Ureter (tissue), 1 donor: Measurements from ENCODE around the gene RAB3A. TPM values are rescaled to one million over a fixed set of nuclear protein-coding genes. Genes with fewer than 3 reads are reported as not detected.
A peak's percentile ranks its signal among the peaks of the same experiment; 100 is the strongest.
"Not testable (repeated sequence)": the region's sequence is repeated elsewhere in the genome, so short reads cannot be mapped to it uniquely, and the experiment has no call there.

Source experiments
- DNase-seq: peaks from one replicate; pipeline ENCODE4 v3.0.0-alpha.2; 2020; ENCODE audit warnings: low spot score
- total RNA-seq: library from RNA; stranded (reverse); gene quantifications from one replicate; pipeline ENCODE4 v1.2.4, GENCODE V29; 2023
- donor health status: DM: yes; HTN: yes; CAD: no.

Gene RAB3A
- total RNA-seq, 1 donor from 2014 or later = 6.1 TPM

DNA sequence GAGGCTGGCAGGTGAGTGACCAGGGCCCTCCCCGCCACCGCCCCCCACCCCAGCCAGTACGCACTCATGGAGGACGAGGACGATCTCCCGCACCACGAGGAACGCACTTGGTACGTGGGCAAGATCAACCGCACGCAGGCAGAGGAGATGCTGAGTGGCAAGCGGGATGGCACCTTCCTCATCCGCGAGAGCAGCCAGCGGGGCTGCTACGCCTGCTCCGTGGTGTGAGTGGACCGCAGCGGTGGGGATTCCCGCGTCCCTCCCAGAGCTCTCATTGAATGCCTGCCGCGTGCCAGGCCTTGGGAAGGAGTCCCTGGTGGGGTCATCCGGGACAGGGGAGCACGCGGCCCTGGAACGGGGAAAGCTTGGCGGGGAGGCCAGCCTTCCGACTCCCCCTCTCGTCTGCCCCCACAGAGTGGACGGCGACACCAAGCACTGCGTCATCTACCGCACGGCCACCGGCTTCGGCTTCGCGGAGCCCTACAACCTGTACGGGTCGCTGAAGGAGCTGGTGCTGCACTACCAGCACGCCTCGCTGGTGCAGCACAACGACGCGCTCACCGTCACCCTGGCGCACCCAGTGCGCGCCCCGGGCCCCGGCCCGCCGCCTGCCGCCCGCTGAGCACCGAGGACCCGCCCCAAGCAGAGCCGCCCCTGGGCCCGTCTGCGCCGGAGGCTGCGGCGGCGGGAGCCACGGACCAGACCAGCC lies 35.0 kb downstream of the RAB3A start:
- DNase-seq = no peak

- DNase-seq = no peak
Measured at GRCh38 chr19:18167975-18168645, 35.7 kb downstream of the RAB3A start.

GRCh38 chr19:18167011-18167410 lies 36.8 kb downstream of the RAB3A start:
- no peak for DNase-seq

DNA sequence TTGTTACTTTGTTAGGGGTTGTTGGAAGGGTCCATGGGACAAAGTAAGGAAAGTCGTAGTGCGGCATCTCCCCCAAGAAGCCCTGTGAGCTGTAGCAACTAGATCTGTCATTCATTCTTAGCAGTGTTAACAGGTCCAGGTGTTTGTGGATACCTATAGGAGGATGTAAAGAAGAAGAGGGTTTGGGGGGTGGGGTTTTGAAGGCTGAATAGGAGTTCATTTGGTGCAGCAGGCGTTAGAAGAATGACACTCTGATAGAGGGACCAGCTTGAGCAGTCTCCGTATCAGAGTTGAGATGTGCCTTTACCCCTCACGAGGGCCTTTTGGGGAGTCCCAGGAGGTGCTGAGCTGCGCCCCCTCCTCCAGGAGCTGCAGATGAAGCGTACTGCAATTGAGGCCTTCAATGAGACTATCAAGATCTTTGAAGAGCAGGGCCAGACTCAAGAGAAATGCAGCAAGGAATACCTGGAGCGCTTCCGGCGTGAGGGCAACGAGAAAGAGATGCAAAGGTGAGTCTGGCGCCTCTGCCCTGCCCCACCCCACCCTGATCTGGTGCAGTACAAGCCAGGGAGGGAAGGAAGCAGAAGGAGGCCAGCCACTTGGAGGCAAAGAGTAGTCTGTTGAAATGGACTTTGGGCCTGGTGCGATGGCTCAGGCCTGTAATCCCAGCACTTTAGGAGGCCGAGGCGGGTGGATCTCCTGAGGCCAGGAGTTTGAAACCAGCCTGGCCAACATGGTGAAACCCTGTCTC lies 37.9 kb downstream of the RAB3A start:
- no peak for DNase-seq

GRCh38 chr19:18164072-18164471 lies 39.8 kb downstream of the RAB3A start:
- no peak for DNase-seq

DNA sequence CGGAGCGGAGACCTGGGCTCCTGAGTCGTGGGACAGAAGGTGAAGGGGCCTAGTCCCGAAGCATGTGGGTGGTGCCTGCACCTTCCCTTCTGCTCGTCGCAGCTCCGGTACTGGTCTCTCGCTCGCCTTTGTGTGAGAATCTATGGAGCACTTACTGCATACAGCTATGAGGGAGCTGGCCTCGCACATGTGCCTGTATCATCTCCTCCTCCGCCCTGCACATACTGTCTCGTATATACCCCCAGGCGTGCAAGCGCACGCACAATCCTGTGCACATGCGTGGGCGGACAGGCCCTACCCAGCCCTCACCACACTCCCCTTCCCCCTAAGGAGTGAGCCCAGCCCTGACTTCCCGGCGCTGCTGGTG lies 42.2 kb downstream of the RAB3A start:
- DNase-seq = no peak

DNA sequence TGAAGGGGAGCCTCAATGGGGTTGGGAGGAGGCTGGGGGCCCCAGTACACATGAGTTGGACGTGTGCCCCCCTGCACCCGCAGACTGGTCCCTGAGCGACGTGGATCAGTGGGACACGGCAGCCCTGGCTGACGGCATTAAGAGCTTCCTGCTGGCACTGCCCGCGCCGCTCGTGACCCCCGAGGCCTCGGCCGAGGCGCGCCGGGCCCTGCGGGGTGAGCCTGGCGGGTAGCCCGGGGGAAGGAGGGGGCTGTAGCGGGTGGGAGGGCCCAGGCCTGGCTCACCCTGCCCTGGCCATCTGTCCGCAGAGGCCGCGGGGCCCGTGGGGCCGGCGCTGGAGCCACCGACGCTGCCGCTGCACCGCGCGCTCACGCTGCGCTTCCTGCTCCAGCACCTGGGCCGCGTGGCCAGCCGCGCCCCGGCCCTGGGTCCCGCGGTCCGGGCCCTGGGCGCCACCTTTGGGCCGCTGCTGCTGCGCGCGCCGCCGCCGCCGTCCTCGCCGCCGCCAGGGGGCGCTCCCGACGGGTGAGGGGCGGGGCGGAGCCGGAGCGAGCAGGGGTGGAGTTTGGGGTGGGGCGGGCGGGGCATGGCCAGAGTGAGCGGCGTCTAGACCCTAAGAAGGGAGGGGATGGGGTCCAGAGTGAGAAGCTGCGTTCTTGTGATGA lies 42.7 kb downstream of the RAB3A start:
- DNase-seq = no peak

GRCh38 chr19:18160493-18160970 lies 43.3 kb downstream of the RAB3A start:
- no peak for DNase-seq

GRCh38 chr19:18159810-18160209 lies 44.0 kb downstream of the RAB3A start:
- no peak for DNase-seq

DNA sequence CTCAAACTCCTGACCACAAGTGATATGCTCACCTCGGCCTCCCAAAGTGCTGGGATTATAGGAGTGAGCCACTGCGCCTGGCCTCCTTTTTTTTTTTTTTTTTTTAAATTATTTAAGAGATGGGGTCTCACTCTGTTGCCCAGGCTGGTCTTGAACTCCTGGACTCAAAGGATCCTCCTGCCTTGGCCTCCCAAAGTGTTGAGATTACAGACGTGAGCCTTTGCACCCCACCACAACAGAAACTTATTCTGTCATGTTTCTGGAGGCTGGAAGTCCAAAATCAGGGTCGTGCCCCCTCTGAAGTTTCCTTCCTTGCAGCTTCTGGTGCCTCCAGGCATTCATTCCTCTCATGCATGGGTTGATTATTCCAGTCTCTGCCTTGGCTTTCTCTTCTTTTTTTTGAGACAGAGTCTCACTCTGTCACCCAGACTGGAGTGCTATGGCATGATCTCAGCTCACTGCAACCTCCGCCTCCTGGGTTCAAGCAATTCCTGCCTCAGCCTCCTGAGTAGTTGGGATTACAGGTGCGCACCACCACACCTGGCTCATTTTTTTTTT lies 44.7 kb downstream of the RAB3A start:
- DNase-seq = not testable (repeated sequence)

- DNase-seq = no peak
Measured at GRCh38 chr19:18158467-18158866, 45.4 kb downstream of the RAB3A start.

- no peak for DNase-seq
Measured at GRCh38 chr19:18157465-18158063, 46.3 kb downstream of the RAB3A start.

DNA sequence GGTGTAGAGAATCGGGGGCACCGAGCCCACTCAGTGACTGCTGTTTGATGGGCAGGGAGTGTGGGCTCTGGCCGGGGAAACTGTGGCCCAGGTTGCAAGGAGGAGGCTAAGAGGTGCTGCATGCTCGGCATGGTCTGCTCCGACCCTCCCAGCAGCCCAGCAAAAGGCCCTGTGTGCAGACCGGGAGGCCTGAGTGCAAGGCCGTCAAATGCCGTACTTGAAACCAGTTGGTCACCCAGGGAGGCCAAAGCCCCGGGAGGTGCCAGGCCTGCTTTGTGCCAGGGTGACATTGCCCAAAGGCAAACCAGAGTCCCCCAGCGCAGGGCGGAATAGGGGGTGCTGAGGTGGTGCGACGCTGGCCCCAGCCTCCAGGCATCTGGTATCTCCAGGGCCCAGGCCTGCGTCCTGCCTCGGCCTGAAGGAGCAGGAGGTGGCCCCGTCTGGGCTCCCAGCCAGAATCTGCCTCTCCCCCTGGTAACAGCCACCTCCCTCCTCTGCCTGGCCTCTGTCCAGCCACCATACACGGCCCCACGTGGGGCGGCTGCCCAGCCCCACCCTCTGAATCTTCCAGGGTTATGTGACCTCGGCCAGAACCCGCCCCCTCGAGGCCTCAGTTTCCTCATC lies 46.9 kb downstream of the RAB3A start:
- DNase-seq = peak; percentile 94

DNA sequence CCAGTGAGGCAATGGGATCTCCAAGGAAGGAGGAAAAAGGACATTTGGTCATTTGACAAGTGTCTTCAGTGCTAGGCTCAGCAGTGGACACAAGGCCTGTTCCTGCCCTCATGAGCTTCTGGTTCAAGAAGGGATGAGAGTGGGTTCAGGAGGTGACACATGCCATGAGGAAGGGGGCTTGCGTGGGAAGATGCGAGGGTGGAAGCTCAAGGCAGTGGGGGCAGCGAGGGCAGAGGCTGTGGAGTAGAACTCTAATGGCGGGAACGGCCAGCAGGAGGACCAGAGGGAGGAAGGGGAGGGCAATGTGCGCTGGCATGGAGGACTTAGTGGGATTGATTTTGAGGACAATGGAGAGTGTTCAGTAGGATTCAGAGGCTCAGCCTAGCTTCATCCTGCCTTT lies 47.6 kb downstream of the RAB3A start:
- no peak for DNase-seq

GRCh38 chr19:18155095-18156087 lies 48.5 kb downstream of the RAB3A start:
- no peak for DNase-seq

- DNase-seq = no peak
Measured at GRCh38 chr19:18153556-18154134, 50.2 kb downstream of the RAB3A start.

DNA sequence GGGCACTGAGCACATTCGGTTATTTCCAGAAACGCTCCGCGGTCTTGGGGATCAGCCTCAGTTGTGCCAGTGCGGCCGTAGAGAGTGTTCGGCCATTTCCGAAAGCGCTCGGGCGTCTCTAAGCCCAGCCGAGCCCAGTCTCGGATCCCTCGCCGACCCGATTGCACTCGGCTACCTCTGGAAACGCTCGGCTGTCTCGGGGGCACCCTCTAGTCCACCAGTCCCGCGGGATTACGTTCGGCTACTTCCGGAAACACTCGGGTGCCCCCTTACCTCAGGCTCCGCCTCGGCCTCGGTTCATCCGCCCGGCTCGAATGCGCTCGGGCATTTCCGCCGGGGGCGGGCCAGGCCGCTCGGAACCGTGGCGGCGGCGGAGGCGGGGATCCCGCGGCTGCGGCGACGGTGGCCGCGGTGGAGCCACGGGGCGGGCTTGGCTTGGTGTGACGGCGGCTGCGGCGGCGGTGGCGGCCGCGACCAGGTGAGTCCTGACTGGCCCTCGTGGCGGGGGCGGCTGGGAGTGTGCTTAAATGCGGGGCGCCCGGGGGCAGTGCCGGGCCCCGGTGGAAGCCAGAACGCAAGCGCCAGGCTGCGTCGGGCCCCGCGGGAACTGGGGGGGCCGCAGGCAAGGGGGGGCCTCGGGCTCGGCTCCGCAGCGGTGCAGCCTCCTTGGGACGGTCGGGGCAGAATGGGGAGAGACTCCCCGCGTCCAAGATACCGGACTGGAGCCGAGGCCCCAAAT lies 50.9 kb downstream of the RAB3A start, which contains the start of gene PIK3R2:
PIK3R2 (plus strand) TSS at position 347 of the 739 bp plus-strand sequence. CDS start 2,717 bp downstream, outside the sequence.
- peak; percentile 100 for DNase-seq

GRCh38 chr19:18152442-18152816 lies 51.4 kb downstream of the RAB3A start:
- peak; percentile 98 for DNase-seq
